Measurements from ENCODE around the gene INKA2. TPM values are rescaled to one million over a fixed set of nuclear protein-coding genes. Genes with fewer than 3 reads are reported as not detected.

INKA2 gene
- total RNA-seq, 1 donor from 2014 or later: 17.9 TPM

DNA sequence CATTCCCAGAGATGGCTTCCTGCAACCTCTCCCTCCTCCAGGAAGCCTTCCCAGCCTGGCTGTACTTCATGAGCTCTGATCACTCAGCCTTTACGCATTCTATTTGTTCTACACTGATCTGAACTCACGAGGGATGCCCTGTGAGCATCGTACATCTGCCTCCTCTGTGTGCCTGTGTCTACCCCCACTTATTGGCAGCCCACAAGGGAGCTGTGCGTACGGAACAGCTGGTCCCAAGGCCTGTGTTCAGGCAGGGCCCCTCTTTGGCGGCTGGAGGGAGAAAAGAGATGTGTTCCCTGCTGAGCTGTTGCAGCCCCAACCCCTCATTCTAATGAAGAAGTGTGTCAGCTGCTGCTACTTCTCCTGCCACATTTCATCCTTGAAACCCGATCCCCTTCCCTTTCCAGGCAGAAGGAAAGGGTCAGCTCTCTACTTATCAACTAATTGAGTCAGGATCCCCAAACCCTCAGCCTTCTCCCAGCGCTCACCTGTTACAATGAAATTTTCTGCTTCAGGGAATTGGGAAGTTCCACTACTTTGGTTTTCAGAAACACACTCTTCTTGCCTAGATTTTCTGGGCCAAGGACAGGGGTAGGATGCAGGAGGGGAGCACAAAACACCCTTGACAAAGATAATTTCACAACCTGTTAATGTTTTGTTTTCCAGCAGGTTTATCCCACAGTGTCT, 3.2 kb downstream of the INKA2 start:
- DNase-seq (ENCODE audit: low spot score) (no peak), ATAC-seq (no peak)
- intact Hi-C loops (cut with DNase I): no loop called here

DNA sequence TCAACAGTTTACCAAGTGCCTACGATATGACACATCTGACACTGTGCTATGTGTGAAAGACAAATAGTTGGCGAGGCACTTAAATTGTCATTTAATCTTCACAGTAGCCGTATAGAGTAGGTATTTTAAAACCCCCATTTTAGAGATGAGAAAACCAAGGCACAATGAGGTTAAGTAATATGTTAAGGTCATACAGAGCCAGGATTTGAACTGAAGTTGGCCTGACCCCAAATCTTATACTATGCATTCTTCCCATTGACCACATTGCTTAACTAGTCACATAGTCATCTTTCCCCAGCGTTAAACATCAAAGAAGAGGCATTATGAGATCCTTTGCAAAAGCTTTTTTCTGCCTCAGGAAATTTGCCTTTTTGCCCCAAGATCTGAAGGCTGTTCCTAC, 3.9 kb downstream of the INKA2 start:
- intact Hi-C loops (cut with DNase I): no loop called here
- DNase-seq (ENCODE audit: low spot score) (no peak), ATAC-seq (no peak)

DNA sequence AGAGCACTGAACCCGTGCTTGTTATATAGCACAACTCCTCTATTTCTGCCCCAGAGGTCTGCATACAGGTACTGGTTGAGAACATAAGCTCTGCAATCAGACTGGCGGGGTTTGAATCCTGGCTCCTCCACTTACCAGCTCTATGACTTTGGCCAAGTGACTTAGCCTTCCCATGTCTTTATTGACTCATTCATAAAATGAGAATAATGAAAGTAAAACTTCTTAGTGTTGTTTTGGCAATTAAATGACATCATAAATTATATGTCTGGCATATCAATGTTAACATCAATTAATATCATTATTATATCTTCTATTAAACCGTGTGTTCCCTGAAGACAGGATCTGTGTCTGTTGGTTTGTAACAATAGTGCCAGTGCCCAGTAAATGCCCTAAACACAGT, 4.3 kb downstream of the INKA2 start:
- ATAC-seq (no peak), DNase-seq (ENCODE audit: low spot score) (no peak)
- intact Hi-C loops (cut with DNase I): no loop called here

DNA sequence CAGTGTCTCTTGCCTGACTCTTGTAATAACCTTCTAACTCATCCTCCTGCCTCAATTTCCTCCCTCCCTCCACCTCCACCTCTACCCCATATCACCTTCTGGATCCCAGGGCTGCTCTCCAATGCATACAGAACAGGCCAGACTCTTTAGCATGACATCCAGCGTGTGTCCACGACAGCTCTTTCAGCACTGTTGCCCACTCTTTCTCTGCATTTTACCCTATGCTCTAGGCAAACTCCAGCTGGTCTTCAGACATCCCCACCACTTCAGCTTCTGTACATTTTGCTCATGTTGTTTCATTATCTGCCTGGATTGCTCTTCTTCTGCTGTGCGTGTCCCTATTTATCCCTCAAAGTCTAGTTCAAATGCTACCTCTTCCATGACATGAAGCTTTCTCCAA, 4.8 kb downstream of the INKA2 start:
- ATAC-seq (no peak), DNase-seq (ENCODE audit: low spot score) (no peak)
- intact Hi-C loops (cut with DNase I): no loop called here

DNA sequence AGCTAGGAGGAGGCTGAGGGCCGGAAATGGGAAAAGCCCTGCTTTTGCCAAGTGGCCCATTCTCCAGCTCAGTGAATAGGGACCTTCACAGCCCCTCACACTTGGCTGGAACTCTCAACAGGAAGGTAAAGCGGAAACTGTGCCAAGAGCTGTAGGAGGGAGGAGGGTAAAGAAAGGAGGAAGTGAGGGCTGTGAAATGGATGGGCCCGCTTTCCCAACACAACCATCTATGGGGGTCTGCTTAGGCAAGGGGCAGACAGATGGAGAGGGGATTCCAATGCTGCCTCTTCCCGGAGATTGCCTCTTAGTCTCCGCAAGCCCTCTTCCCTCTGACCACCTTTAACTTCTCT, 5.2 kb downstream of the INKA2 start:
- DNase-seq (ENCODE audit: low spot score): no peak
- intact Hi-C loops (cut with DNase I): no loop called here
- peak; percentile 2 for ATAC-seq

DNA sequence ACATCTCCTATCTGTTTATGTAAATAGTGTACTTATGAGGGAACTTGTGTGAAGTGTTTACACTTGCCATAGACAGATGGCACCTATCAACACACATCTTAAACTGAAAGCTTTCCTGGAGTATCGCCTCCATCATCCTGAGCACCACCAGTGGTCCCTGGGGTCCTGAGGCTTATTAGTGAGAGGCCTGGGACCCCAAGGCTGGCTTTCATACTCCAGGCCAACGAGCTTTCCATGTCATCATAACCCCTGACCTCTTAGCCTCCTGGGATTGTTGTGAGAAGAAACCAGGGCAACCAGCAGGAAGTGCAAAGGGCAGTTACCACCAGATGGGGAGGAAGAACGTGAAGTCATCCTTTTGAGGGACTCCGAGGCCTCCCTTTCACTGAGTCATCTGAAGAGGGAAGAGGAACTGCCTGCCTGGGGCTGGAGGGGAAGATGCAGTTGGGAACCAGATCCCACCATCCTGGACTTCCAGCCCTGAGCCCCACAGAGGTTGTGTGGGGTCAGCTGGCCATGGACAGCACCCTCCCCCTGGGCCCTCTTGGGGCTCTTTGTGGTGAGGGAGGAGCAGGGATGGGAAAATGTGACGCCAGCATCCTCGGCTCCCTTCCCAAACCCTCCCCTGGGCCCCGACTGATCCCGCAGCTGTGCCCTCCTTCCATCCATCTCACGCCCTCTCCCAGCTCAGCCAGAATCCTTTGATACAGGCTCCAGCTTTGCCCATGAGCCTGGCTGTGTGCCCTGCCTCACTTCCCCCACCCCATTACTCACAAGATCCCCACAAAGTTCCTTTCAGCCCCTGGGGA, 5.8 kb downstream of the INKA2 start:
- ATAC-seq (peak; percentile 74), DNase-seq (ENCODE audit: low spot score) (no peak)
- intact Hi-C loops (cut with DNase I): no loop called here

DNA sequence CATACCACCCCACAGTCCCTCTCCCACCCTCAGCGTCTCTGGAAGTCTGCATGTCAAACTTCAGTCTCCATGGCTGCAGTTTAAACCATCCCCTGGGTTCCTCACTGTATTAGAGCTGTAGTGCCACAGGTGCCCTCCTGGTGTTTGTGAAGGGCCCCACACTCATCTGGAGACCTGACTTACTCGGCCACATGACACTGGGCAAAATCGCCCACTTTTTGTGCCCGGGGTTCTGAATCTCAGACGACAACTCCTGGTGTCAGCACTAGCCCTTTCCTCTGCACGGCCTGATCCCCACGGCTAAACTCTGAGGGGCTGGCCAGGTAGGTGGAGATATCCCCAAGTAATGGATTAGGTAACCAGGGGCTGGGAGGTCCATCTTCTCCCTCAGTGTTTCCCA, 6.5 kb downstream of the INKA2 start:
- ATAC-seq (no peak), DNase-seq (ENCODE audit: low spot score) (no peak)
- intact Hi-C loops (cut with DNase I): no loop called here

DNA sequence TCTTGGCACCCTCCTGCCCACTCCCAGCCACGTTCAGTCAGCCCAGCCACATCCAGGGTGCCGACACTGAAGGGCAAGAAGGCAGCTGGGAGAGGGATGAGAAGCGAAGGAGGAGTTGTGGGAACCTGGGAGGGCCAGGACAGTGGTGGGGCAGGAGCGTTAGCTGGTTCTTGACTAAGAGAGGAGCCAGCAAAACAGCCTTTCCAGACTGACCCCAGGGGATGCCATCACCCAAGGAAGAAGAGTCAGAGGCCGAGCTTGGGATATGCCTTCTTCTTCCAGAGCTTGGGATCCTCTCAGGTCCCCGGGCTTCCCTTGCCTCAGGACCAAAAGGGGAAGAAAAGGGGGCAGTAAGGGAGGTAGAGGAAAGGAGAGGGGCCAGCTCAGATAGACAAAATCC, 7.2 kb downstream of the INKA2 start:
- ATAC-seq (no peak), DNase-seq (ENCODE audit: low spot score) (no peak)
- intact Hi-C loops (cut with DNase I): no loop called here

DNA sequence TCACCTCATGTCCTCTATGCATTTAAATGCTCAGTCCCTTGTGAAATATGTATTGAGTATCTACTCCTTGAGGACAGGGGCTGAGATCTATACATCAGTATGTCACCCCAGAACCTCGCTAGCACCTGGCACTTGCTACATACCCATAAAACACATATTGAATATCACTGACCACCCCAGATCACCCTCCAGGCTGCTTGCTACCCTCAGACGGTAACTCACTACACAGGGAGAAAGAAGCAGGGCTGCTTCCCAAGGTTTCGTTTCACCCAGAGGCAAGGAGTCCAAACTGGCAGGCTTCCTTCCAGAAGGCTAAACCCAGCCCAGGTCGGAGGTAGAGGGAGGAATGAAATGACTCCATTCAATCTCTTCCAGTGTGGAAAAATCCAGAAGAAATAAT, 8.5 kb downstream of the INKA2 start:
- intact Hi-C loops (cut with DNase I): no loop called here
- no peak for DNase-seq (ENCODE audit: low spot score)
- ATAC-seq: no peak

DNA sequence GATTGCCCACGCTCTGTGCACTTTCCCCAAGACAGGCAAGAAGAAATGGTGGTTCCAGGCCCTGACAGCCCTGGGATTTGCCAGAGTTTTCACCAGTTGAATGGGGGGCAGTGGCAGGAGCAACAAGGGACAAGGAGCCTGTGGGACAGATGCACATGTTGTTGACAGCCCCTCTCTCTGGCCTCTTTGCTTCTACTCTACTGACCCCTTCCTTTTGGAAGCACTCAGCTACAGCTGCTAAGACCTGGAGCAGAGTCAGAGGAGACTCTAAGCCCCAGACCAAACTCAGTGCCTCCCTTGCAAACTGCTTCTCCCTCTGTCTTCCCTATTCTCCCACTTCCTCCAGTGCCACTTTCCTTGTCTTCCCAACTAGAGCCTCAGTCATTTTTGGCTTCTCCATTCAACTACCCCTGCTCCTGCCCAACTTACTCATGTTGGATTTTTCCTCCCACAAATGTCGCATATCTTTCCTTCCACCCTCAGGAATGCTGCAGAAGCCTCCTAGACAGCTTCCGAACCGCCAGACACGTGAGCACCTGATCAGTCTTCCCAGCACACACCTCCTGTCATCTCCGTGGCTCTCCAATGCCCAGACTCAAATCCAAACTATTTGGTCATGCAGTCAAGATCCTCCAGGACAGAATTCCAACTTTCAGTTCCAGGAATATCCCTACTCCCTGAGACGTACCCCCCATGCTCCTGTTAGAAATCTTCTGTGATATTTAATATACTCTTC, 9.1 kb downstream of the INKA2 start:
- no peak for ATAC-seq
- intact Hi-C loops (cut with DNase I): loop anchor here (5.0 kb wide), 1 partner anchor 1723 kb away; no protein-coding TSS in a partner anchor
- no peak for DNase-seq (ENCODE audit: low spot score)

DNA sequence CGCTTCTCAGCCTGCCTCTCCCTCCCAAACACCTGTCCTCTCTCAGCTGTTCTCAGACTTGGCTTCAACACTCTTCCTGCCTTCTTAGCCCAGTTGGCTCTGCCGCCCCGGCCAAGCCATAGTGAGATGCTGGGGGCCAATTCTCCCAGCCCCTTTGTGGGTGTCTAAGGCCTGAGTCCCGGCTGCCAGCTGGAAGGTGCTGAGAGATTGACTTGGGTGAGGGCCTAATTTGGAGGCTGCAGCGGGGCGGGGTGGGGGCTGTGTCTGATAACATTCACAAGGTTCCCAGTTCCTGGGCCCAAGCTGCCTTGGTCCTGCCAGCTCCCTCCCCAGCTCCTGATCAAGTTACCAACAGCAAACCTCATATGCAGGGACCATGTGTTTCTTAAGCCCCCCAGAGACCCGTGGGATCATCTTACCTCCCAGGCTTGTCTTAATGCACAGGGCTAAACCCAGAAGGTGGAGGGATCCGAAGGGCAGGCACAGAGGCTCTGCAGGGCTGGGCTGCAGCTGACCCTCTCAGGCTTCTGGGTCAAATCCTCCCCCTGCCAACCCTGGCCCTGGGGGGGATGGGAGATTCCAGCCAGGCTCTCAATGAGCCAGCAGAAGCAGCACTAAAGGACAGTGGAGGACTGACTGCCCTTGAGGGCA, 9.8 kb downstream of the INKA2 start:
- no peak for ATAC-seq
- DNase-seq (ENCODE audit: low spot score): no peak
- intact Hi-C loops (cut with DNase I): loop anchor here (5.0 kb wide), 1 partner anchor 1722 kb away; no protein-coding TSS in a partner anchor

DNA sequence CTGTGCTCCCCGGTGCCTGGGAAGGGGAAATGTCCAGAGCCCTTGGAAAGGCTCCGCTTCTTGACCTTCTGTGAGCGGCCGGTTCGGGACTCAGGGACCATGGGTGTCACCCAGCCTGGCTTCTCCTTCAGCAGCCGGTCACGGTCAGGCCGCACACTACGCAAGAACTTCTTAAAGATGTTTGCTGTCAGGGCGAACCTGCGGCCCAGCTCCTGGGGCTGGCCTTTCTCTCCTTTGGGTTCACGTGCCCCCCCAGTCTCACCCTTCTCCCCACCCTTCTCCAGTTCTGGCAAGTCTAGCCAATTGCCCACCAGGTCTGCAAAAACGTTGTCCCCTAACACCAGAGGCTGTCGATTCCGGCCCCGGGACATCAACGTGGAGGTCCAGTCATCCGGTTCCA, 12.1 kb downstream of the INKA2 start:
- ATAC-seq: no peak
- intact Hi-C loops (cut with DNase I): loop anchor here (5.0 kb wide), 1 partner anchor 1720 kb away; no protein-coding TSS in a partner anchor
- no peak for DNase-seq (ENCODE audit: low spot score)

DNA sequence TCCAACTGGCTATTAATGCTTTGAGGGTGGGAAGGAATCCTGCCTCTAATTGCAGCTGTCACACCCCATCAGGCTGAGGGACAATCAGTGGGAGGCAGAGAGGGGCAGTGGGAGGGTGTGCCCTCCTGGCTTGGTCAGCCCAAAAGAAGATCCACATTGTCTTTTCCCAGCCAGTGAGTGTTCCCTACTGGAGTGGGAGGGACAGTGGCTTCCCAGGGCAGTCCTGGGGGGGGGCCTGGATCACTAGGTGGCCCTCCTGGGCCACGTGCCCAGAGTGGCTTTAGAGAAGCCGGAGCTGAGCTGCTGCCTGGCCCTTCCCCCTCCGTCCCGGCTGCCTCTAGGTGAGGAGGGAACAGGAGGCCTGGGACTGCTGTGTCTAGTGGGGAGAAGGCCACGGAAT, 14.0 kb downstream of the INKA2 start:
- ATAC-seq: peak; percentile 46

DNA sequence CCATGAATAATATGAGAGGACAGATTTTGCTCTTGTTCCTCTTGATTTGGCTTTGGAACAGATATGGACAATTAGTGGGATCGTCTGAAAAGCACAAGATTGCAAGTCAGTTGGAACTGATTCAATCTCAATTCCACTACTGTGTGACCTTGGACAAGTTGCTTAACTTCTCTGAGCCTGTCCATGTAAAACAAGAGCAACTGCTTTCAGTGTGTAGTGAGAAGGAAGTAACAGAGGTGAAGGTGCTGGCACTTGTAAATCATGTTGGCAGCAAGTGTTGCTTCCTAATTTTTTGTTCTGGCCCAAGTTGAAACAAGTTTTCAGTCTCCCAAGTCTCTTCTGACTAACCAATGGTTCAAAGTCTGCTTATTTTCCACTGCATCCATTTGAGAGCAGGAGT, 15.3 kb downstream of the INKA2 start:
- intact Hi-C loops (cut with DNase I): no loop called here
- no peak for ATAC-seq

More for the DNA sequence above, 14.0 kb downstream of the INKA2 start:
- DNase-seq (ENCODE audit: low spot score): no peak
- intact Hi-C loops (cut with DNase I): loop anchor here (5.0 kb wide), 1 partner anchor 1718 kb away; no protein-coding TSS in a partner anchor

DNA sequence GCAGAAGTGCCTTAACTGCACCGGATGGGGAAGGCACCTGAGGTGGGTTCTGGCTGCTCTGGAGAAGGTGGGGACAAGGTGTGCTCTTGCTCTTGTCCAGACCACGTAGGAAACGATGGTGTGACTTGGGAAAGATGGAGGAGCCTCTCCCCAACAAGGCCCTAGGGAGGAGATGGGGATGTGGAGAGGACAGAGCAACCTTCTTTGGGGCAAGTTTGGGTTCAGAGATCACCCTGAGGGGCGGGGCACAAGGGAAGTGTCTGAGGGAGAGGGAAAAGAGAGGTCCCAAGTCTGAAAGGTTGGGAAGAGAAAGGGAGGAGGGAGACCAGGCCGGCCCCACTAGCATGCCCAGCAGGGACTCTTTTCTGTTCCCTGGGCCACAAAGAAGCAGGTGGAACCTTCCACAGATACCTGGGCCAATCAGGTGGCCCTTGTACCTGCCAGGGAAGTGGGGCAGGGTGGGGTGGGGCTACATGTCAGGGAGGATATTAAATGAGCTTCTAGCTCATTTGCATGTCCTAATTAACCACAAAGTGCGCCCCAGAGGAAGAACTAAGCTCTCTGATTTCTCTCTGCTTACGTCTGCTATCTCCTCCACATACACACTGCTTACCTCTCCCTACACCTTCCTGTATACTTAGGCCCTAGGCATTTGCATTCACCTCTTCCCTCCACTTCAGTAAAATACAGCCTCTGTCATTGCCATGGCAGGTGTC, 15.9 kb downstream of the INKA2 start:
- DNase-seq (ENCODE audit: low spot score) (no peak), ATAC-seq (no peak)
- intact Hi-C loops (cut with DNase I): no loop called here

More for the DNA sequence above, 15.3 kb downstream of the INKA2 start:
- DNase-seq (ENCODE audit: low spot score): no peak

DNA sequence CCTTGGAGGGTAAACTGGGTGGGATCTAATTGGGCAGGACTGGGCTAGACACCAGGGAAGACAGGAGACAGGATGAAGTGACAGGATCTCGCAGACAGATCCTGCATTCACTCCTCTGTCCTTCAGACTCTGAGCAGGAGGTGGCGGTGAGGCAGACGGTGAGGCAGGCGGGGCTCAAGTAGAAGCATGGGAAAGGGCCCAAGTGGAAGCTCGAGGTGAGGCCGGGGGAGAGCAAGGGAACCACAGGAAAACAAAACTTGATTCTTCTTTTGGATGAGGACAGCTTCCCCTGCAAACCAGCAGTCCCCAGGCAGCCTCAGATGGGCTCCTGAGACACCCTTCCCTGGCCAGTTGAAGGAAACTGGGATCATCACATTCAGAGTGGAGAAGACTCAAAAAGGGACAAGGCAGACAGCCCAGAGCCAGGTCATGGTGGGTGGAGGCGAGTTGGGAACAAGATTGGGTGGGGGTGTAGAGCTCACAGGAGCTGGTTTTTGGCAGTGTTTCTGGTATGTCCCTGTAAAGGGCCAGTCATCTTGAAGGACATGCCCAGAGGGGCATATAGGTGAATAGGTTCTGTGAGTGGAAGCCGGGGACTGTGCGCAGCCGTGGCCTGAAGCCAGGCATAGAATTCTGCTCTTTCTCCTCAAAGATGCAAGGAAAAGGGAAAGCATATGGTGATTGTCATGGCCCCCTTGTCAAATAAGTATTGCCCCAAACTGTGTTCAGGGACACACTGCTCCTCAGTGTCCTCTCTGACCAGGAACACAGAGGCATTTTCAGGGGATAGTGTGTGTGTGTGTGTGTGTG, 18.0 kb downstream of the INKA2 start:
- intact Hi-C loops (cut with DNase I): no loop called here
- DNase-seq (ENCODE audit: low spot score): no peak
- no peak for ATAC-seq

DNA sequence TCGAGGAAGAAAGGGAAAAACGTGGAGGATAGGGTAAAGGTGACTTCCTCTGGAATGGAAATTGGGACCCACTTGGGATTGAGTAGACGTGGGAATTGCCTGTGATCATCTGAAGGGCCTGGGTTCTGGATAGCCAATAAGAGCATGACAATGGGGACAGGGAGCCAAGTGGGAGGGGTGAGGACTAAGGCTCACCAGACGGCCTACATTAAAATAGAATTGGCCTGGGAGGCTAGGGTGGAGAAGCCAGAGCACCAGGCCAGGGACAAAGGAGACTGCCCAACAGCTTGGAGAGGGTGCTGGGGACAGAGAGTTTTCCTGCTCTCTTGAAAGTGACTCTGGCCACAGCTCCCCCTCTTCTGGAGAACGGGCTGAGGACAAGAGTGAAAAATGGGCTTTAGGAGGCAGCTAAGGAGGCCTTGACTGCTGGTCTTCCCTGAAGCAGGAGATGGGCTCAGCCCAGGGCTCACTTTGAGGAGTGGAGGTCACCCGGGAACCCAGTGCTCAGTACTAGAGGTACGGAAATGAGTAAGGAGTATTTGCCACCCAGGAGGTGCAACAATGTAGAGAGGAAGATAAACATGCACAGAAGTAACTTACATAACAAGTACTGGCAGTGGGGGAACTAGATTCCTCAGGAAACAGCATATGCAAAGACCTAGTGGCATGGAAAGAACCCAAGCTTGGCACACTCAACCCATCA, 18.8 kb downstream of the INKA2 start:
- ATAC-seq (no peak), DNase-seq (ENCODE audit: low spot score) (no peak)
- intact Hi-C loops (cut with DNase I): no loop called here
